ENCODE results near the gene TAS2R9.

Gene TAS2R9

GRCh38 chr12:10783252-10783651 is 26.7 kb downstream of the TAS2R9 start:
- Histone ChIP-seq H3K36me3 (no peaks in the 10 kb centered on the region), H3K9me3 (no peaks in the 10 kb centered on the region), H3K27ac (no peak overlapping the region), H3K4me1 (ENCODE audit: control insufficient read depth in 1 of 2, insufficient read depth in 1 of 2, low read depth in 1 of 2, low read length in 1 of 2) (no peaks in the 10 kb centered on the region), H3K4me3 (ENCODE audit: low read depth in 1 of 2, low read length in 1 of 2) (no peak overlapping the region), H3K27me3 (no peaks in the 10 kb centered on the region)
- TF ChIP-seq CTCF (IDR thresholded peaks at IDR 0.05) = no peak

- Histone ChIP-seq H3K4me3 (ENCODE audit: low read depth in 1 of 2, low read length in 1 of 2) (no peak overlapping the region), H3K27me3 (peaks cover under 1% of the 10 kb centered on the region), H3K9me3 (no peaks in the 10 kb centered on the region), H3K36me3 (no peaks in the 10 kb centered on the region), H3K4me1 (ENCODE audit: control insufficient read depth in 1 of 2, insufficient read depth in 1 of 2, low read depth in 1 of 2, low read length in 1 of 2) (no peaks in the 10 kb centered on the region), H3K27ac (no peak overlapping the region)
- TF ChIP-seq CTCF (IDR thresholded peaks at IDR 0.05) = no peak
Measured at GRCh38 chr12:10779103-10779502, 30.9 kb downstream of the TAS2R9 start.

GRCh38 chr12:10771132-10771733 is 38.7 kb downstream of the TAS2R9 start:
- Histone ChIP-seq H3K27me3 (peaks cover 72% of the 10 kb centered on the region), H3K27ac (no peak overlapping the region), H3K4me1 (ENCODE audit: control insufficient read depth in 1 of 2, insufficient read depth in 1 of 2, low read depth in 1 of 2, low read length in 1 of 2) (no peaks in the 10 kb centered on the region), H3K36me3 (no peaks in the 10 kb centered on the region), H3K9me3 (no peaks in the 10 kb centered on the region), H3K4me3 (ENCODE audit: low read depth in 1 of 2, low read length in 1 of 2) (no peak overlapping the region)
- no peak for TF ChIP-seq CTCF (IDR thresholded peaks at IDR 0.05)

GRCh38 chr12:10759657-10760056 is 50.3 kb downstream of the TAS2R9 start:
- Histone ChIP-seq H3K4me1 (ENCODE audit: control insufficient read depth in 1 of 2, insufficient read depth in 1 of 2, low read depth in 1 of 2, low read length in 1 of 2) (no peaks in the 10 kb centered on the region), H3K27ac (no peak overlapping the region), H3K27me3 (peaks cover 22% of the 10 kb centered on the region), H3K9me3 (no peaks in the 10 kb centered on the region), H3K36me3 (no peaks in the 10 kb centered on the region), H3K4me3 (ENCODE audit: low read depth in 1 of 2, low read length in 1 of 2) (no peak overlapping the region)
- TF ChIP-seq CTCF (IDR thresholded peaks at IDR 0.05) = no peak

Data from neutrophil (primary cell).